ENCODE data around the gene POLR2A. TPM values are rescaled to one million over a fixed set of nuclear protein-coding genes. Genes with fewer than 3 reads are reported as not detected.

POLR2A gene
- total and polyA plus RNA-seq, 8 donors: 8.1 to 750 (median 57.2) TPM

DNA sequence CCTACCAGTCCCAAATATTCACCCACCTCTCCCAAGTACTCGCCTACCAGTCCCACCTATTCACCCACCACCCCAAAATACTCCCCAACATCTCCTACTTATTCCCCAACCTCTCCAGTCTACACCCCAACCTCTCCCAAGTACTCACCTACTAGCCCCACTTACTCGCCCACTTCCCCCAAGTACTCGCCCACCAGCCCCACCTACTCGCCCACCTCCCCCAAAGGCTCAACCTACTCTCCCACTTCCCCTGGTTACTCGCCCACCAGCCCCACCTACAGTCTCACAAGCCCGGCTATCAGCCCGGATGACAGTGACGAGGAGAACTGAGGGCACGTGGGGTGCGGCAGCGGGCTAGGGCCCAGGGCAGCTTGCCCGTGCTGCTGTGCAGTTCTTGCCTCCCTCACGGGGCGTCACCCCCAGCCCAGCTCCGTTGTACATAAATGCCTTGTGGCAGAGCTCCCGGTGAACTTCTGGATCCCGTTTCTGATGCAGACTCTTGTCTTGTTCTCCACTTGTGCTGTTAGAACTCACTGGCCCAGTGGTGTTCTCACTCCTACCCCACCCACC lies 29.8 kb downstream of the POLR2A start:
- 58 to 80% (median 73%) methylated on average over 17 of the region's 17 CpGs for WGBS, 5 donors
- intact Hi-C loops (cut with DNase I; ENCODE audit: low total_unique reads): loop anchor here (5.0 kb wide), 1 partner anchor 38 kb away; no protein-coding TSS in a partner anchor
- TF ChIP-seq EP300 (IDR thresholded peaks at IDR 0.05) (no peak), POLR2A (IDR thresholded peaks at IDR 0.05) (no peak), POLR2AphosphoS5 (IDR thresholded peaks at IDR 0.05) (no peak)
- TF ChIP-seq, protein P1, sequence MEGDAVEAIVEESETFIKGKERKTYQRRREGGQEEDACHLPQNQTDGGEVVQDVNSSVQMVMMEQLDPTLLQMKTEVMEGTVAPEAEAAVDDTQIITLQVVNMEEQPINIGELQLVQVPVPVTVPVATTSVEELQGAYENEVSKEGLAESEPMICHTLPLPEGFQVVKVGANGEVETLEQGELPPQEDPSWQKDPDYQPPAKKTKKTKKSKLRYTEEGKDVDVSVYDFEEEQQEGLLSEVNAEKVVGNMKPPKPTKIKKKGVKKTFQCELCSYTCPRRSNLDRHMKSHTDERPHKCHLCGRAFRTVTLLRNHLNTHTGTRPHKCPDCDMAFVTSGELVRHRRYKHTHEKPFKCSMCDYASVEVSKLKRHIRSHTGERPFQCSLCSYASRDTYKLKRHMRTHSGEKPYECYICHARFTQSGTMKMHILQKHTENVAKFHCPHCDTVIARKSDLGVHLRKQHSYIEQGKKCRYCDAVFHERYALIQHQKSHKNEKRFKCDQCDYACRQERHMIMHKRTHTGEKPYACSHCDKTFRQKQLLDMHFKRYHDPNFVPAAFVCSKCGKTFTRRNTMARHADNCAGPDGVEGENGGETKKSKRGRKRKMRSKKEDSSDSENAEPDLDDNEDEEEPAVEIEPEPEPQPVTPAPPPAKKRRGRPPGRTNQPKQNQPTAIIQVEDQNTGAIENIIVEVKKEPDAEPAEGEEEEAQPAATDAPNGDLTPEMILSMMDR (IDR thresholded peaks at IDR 0.05): no peak
- Histone ChIP-seq H3K27ac (no peak overlapping the region), H3K27me3 (no peaks in the 10 kb centered on the region), H3K36me3 (peaks cover 52 to 57% (median 57%) of the 10 kb centered on the region in 4 donors), H3K4me3 (no peak overlapping the region), H3K4me1 (peaks cover 0 to 21% (median 4%) of the 10 kb centered on the region in 4 donors), H3K9me3 (no peaks in the 10 kb centered on the region)
- no peak for DNase-seq

DNA sequence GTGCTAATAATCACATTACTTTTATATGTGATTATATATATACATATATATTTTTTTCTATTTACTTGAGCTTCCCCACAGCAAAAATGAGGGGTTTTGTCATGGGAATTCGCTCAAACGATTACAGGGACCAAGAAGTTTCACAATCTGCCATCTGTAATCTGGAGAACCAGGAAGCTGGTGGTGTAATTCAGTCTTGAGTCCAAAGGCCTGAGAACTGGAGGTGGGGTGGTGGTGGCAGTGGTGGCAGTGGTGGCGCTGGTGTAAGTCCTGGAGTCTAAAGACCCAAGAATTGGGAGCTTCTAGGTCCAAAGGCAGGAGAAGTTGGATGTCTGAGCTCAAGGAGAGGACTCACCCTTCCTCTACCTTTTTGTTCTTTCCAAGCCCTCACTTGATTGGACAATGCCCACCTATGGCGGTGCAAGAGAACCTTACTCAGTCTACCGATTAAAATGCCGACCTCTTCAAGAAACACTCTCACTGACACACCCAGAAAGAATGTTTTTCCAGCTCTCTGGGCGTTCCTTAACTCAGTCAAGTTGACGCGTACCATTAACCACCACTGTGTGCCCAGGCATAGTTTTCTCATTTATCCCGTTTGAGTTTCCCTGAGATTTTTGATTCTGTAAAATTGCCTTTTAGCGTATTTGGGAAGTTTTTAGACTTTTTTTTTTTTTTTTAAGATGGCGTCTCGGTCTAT lies 31.9 kb downstream of the POLR2A start:
- peaks cover 0 to 21% (median 4%) of the 10 kb centered on the region in 4 donors for H3K4me1 ChIP-seq
- H3K36me3 ChIP-seq: peaks cover 32 to 36% (median 36%) of the 10 kb centered on the region in 4 donors
- DNase-seq: peak; percentile 28 to 67
- no peaks in the 10 kb centered on the region for H3K9me3 ChIP-seq
- peak overlapping the region in 3 of 5 donors; percentile 33 to 43 (median 42) for H3K27ac ChIP-seq
- WGBS, 5 donors: 78 to 87% (median 84%) methylated on average over 13 of the region's 13 CpGs
- TF ChIP-seq EP300 (IDR thresholded peaks at IDR 0.05): no peak
- peak in 1 of 3 donors; percentile 27 for TF ChIP-seq POLR2AphosphoS5 (IDR thresholded peaks at IDR 0.05)
- H3K4me3 ChIP-seq: no peak overlapping the region
- no peaks in the 10 kb centered on the region for H3K27me3 ChIP-seq
- intact Hi-C loops (cut with DNase I; ENCODE audit: low total_unique reads): no loop called here

DNA sequence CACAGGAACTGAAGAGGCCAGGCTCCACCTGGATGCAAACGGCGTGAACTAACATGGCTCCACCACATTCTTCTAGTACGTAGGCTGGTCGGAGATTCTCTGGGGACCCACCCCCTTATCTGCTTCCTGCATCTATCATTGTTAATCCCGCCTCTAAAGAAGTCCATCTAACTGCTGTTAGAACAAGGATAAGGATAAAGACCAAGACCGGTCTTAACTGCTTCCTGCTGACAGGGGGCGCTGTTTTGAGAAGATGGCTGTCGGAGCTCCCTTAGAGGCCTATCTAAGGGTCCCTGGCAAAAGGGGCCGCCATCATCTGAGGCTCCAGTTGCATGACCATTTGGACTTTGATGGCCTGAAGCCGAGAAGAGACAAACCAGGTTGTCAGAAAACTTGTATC lies 38.9 kb downstream of the POLR2A start:
- no peak for TF ChIP-seq POLR2A (IDR thresholded peaks at IDR 0.05)
- TF ChIP-seq, protein P1 (IDR thresholded peaks at IDR 0.05): peak in 4 of 7 experiments; percentile 28 to 54 (median 36)
- Histone ChIP-seq H3K9me3 (peaks cover 0 to 6% (median 1%) of the 10 kb centered on the region in 4 donors), H3K27me3 (no peaks in the 10 kb centered on the region), H3K36me3 (no peaks in the 10 kb centered on the region), H3K4me3 (no peak overlapping the region), H3K27ac (no peak overlapping the region), H3K4me1 (no peaks in the 10 kb centered on the region)
- 29 to 45% (median 39%) methylated on average over 10 of the region's 10 CpGs for WGBS, 5 donors
- intact Hi-C loops (cut with DNase I; ENCODE audit: low total_unique reads): no loop called here
- DNase-seq: peak in 1 of 2 donors; percentile 43

DNA sequence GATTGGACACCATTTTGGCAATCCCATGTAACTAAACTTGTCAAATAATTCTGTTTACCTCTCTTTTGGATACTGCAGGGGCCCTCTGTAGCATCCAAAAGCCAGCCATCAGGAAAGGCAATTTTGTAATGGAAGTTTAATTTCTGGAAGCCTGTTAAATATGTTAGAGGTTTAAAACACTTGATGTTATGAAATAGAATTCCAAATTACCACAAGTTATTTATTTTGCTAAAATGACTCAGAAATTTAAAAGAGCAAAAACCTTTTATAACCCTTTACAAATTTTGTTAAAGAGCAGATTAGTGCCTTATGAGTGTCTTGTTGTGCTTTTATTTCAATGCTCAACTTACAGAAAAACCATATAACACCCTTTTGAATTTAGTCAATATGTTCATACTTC lies 44.7 kb downstream of the POLR2A start:
- H3K27me3 ChIP-seq: no peaks in the 10 kb centered on the region
- H3K9me3 ChIP-seq: peaks cover 0 to 27% (median 13%) of the 10 kb centered on the region in 4 donors
- intact Hi-C loops (cut with DNase I; ENCODE audit: low total_unique reads): no loop called here
- peaks cover 0 to 3% (median 0%) of the 10 kb centered on the region in 4 donors for H3K4me1 ChIP-seq
- H3K4me3 ChIP-seq: no peak overlapping the region
- no peak overlapping the region for H3K27ac ChIP-seq
- H3K36me3 ChIP-seq: no peaks in the 10 kb centered on the region
- DNase-seq: no peak
- TF ChIP-seq POLR2A (IDR thresholded peaks at IDR 0.05): no peak
- TF ChIP-seq, protein P1 (IDR thresholded peaks at IDR 0.05): no peak

All from stomach (tissue), 9 donors.